GM18909 (cell line): Measurements from ENCODE around the gene DOHH.
"Not testable (repeated sequence)": the region's sequence is repeated elsewhere in the genome, so short reads cannot be mapped to it uniquely, and the experiment has no call there.

Experiments used
- ATAC-seq: cut with Tn5 transposase; IDR thresholded peaks from one replicate; pipeline ENCODE4 v1.9.1; 2021; ENCODE audit warnings: mild to moderate bottlenecking; ENCODE audit not compliant: unreplicated experiment, poor library complexity

The DOHH gene

GRCh38 chr19:3535235-3535535 lies 34.7 kb upstream of the DOHH start:
- no peak for ATAC-seq

GRCh38 chr19:3534375-3535234 lies 34.1 kb upstream of the DOHH start:
- no peak for ATAC-seq

GRCh38 chr19:3533563-3534216 lies 33.2 kb upstream of the DOHH start:
- no peak for ATAC-seq

- ATAC-seq, result no peak
These were observed 32.6 kb upstream of the DOHH start for GRCh38 chr19:3533033-3533432.

- ATAC-seq, result no peak
These were observed 31.8 kb upstream of the DOHH start for GRCh38 chr19:3532154-3532786.

- ATAC-seq, result no peak
These were observed 31.2 kb upstream of the DOHH start for GRCh38 chr19:3531716-3532115.

GRCh38 chr19:3530389-3530788 lies 29.9 kb upstream of the DOHH start:
- ATAC-seq, result no peak

- not testable (repeated sequence) for ATAC-seq
These were observed 28.8 kb upstream of the DOHH start for GRCh38 chr19:3529299-3529698.

- no peak for ATAC-seq
These were observed 28.2 kb upstream of the DOHH start for GRCh38 chr19:3528539-3529211.

- ATAC-seq, result no peak
These were observed 27.6 kb upstream of the DOHH start for GRCh38 chr19:3528080-3528479.

GRCh38 chr19:3527238-3527910 lies 26.9 kb upstream of the DOHH start:
- ATAC-seq, result no peak

- no peak for ATAC-seq
These were observed 26.2 kb upstream of the DOHH start for GRCh38 chr19:3526507-3527237.

- no peak for ATAC-seq
These were observed 24.5 kb upstream of the DOHH start for GRCh38 chr19:3524904-3525451.

GRCh38 chr19:3524078-3524842 lies 23.8 kb upstream of the DOHH start:
- ATAC-seq, result no peak

GRCh38 chr19:3523361-3524077 lies 23.0 kb upstream of the DOHH start:
- no peak for ATAC-seq

- ATAC-seq, result no peak
These were observed 22.2 kb upstream of the DOHH start for GRCh38 chr19:3522421-3523360.

GRCh38 chr19:3521104-3521445 lies 20.6 kb upstream of the DOHH start:
- no peak for ATAC-seq
